ENCODE results near the gene PRXL2A.

- TF ChIP-seq POLR2AphosphoS5 (IDR thresholded peaks at IDR 0.05; ENCODE audit: low read depth), result no peak
- no peak for TF ChIP-seq NANOG (IDR thresholded peaks at IDR 0.05; ENCODE audit: borderline replicate concordance)
- no peak for TF ChIP-seq REST (IDR thresholded peaks at IDR 0.05; ENCODE audit: unreplicated experiment)
- no peak for TF ChIP-seq EZH2phosphoT487 (IDR thresholded peaks at IDR 0.05; ENCODE audit: unreplicated experiment)
- TF ChIP-seq CTCF (conservative IDR thresholded peaks at IDR 0.05; ENCODE audit: low read depth in 2 of 2), result no peak
- TF ChIP-seq EZH2 (IDR thresholded peaks at IDR 0.05; ENCODE audit: low read depth, unreplicated experiment), result no peak
- no peak for TF ChIP-seq ZNF114 (CRISPR knock-in tag; IDR thresholded peaks at IDR 0.05)
- TF ChIP-seq ETS1 (IDR thresholded peaks at IDR 0.05), result no peak
- no peak for TF ChIP-seq ZNF331 (CRISPR knock-in tag; IDR thresholded peaks at IDR 0.05; ENCODE audit: low read depth)
- TF ChIP-seq CREB1 (CRISPR knock-in tag; IDR thresholded peaks at IDR 0.05; ENCODE audit: low read depth), result no peak
Observed at GRCh38 chr10:80465839-80466590, 57.7 kb downstream of the PRXL2A start.

Data from GM23338 (cell line).